WTC11 (cell line): Measurements from ENCODE around the gene GREB1. TPM values are rescaled to one million over a fixed set of nuclear protein-coding genes. Genes with fewer than 3 reads are reported as not detected.

Experiments
- ATAC-seq: fragments of 200-7000 bp; cut with Tn5 transposase; 2 replicates; pipeline ENCODE4 v1.10.0; 2021; ENCODE audit warnings: mild to moderate bottlenecking, moderate library complexity
- CTCF ChIA-PET: fragments of 300-600 bp; sonication (Branson Sonifier 250); formaldehyde crosslinking; loops from one replicate; lab custom pipeline; 2021; ENCODE audit warnings: antibody characterized with exemption; lab: Charles Lee
- POLR2A ChIA-PET: fragments of 350-600 bp; sonication (Branson Sonifier 250); formaldehyde crosslinking; loops from one replicate; lab custom pipeline; 2021; ENCODE audit warnings: antibody characterized with exemption; lab: Charles Lee
- DNase-seq: peaks from one replicate; pipeline ENCODE4 v3.0.0; 2021; ENCODE audit warnings: low spot score
- H3K27ac Mint-ChIP-seq: 2 replicates; pipeline ENCODE4 v1.8.0; 2021; ENCODE audit warnings: mixed read lengths
- H3K27me3 Mint-ChIP-seq: 2 replicates; pipeline ENCODE4 v1.8.0; 2021; ENCODE audit warnings: low read depth, mild to moderate bottlenecking, moderate library complexity, mixed read lengths
- H3K36me3 Mint-ChIP-seq: 2 replicates; pipeline ENCODE4 v1.8.0; 2021; ENCODE audit warnings: mixed read lengths
- H3K4me1 Mint-ChIP-seq: 2 replicates; pipeline ENCODE4 v1.8.0; 2022; ENCODE audit warnings: mixed read lengths
- H3K4me3 Mint-ChIP-seq: 2 replicates; pipeline ENCODE4 v1.8.0; 2021; ENCODE audit warnings: mild to moderate bottlenecking, moderate library complexity, mixed read lengths
- H3K9me3 Mint-ChIP-seq: 2 replicates; pipeline ENCODE4 v1.8.0; 2021; ENCODE audit warnings: mixed read lengths
- ATF1 ChIP-seq: sonication (generic); formaldehyde crosslinking; IDR thresholded peaks from 2 replicates; pipeline ENCODE4 v1.8.1; 2023; ENCODE audit warnings: mild to moderate bottlenecking, moderate library complexity, missing genetic modification reagents
- CBFB ChIP-seq: sonication (generic); formaldehyde crosslinking; IDR thresholded peaks from 2 replicates; pipeline ENCODE4 v1.8.1; 2022; ENCODE audit warnings: mild to moderate bottlenecking, low read depth, missing genetic modification reagents
- GTF2I ChIP-seq: fragments of 250-450 bp; sonication (Bioruptor Pico); conservative IDR thresholded peaks from 2 replicates; pipeline ENCODE4 v1.4.0; 2021; ENCODE audit warnings: mild to moderate bottlenecking
- HMGA2 ChIP-seq: fragments of 250-450 bp; sonication (Bioruptor Pico); IDR thresholded peaks from 2 replicates; pipeline ENCODE4 v1.4.0; 2021; ENCODE audit warnings: mild to moderate bottlenecking, moderate library complexity
- NR3C1 ChIP-seq: sonication (generic); formaldehyde crosslinking; conservative IDR thresholded peaks from 2 replicates; pipeline ENCODE4 v1.8.1; 2023; ENCODE audit warnings: low read depth, mild to moderate bottlenecking, missing genetic modification reagents
- ZNF317 ChIP-seq: sonication (generic); formaldehyde crosslinking; IDR thresholded peaks from 2 replicates; pipeline ENCODE4 v1.8.1; 2023; ENCODE audit warnings: low read depth, mild to moderate bottlenecking, moderate library complexity, missing genetic modification reagents, borderline replicate concordance
- ZNF396 ChIP-seq: fragments of 250-450 bp; sonication (Bioruptor Pico); IDR thresholded peaks from 2 replicates; pipeline ENCODE4 v1.8.0; 2021; ENCODE audit warnings: mild to moderate bottlenecking, moderate library complexity, borderline replicate concordance
- ZNF423 ChIP-seq: fragments of 250-450 bp; sonication (Bioruptor Pico); IDR thresholded peaks from 2 replicates; pipeline ENCODE4 v2.1.2; 2022; ENCODE audit warnings: mild to moderate bottlenecking, moderate library complexity
- ZNF671 ChIP-seq: fragments of 250-450 bp; sonication (Bioruptor Pico); IDR thresholded peaks from 2 replicates; pipeline ENCODE4 v1.8.0; 2021; ENCODE audit warnings: mild to moderate bottlenecking
- total RNA-seq: library from RNA; stranded (reverse); gene quantifications from 3 replicates; pipeline ENCODE4 v1.2.3, GENCODE V29; 2021
- TF ChIP-seq, protein P1 (sequence below): fragments of 250-450 bp; sonication (Bioruptor Pico); IDR thresholded peaks from 2 replicates; pipeline ENCODE4 v1.9.0; 2021; ENCODE audit warnings: moderate library complexity, mild to moderate bottlenecking, inconsistent platforms, borderline replicate concordance
- TF ChIP-seq, protein P2 (sequence below): fragments of 250-450 bp; sonication (Bioruptor Pico); IDR thresholded peaks from 2 replicates; pipeline ENCODE4 v1.9.0; 2021; ENCODE audit warnings: mild to moderate bottlenecking
- TF ChIP-seq, protein P3 (sequence below): fragments of 250-450 bp; sonication (Bioruptor Pico); conservative IDR thresholded peaks from 2 replicates; pipeline ENCODE4 v1.9.0; 2021; ENCODE audit warnings: mild to moderate bottlenecking
- TF ChIP-seq, protein P4 (sequence below): sonication (generic); formaldehyde crosslinking; IDR thresholded peaks from 2 replicates; pipeline ENCODE4 v1.8.1; 2022; ENCODE audit warnings: low read depth, mild to moderate bottlenecking, moderate library complexity, missing genetic modification reagents, borderline replicate concordance
- TF ChIP-seq, protein P5 (sequence below): sonication (generic); formaldehyde crosslinking; IDR thresholded peaks from 2 replicates; pipeline ENCODE4 v1.8.1; 2022; ENCODE audit warnings: mild to moderate bottlenecking, missing genetic modification reagents, moderate library complexity, borderline replicate concordance
- TF ChIP-seq, protein P6 (sequence below): sonication (generic); formaldehyde crosslinking; IDR thresholded peaks from 2 replicates; pipeline ENCODE4 v1.8.0; 2022; ENCODE audit warnings: mild to moderate bottlenecking, missing genetic modification reagents
- TF ChIP-seq, protein P7 (sequence below): sonication (generic); formaldehyde crosslinking; IDR thresholded peaks from 2 replicates; pipeline ENCODE4 v1.8.1; 2023; ENCODE audit warnings: mild to moderate bottlenecking, moderate library complexity, missing genetic modification reagents

The GREB1 gene
- total RNA-seq, 1 experiment from 2014 or later, result 35.7 TPM

DNA sequence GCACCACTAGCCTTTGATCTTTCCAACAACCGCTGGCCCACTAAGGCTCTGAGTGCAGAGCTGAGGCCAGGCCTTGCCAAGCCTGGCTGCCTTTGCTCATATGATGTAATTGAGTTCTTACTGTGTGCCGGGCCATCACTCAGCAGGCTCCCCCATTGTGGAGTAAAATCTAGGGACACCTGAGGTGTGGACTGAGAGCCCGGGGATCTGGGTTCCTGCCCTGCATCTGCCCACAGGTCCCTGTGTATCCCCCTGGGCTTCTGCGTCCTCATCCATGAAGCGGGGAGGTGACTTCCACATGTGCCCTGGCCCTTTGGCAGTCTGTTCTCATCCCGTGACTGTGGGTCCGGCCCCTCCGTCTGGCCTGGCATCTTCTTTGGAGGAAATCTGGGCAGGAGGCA lies 33.8 kb downstream of the GREB1 start:
- Mint-ChIP-seq H3K4me1 (peaks cover 14% of the 10 kb centered on the region), H3K27ac (no peak overlapping the region), H3K27me3 (no peaks in the 10 kb centered on the region), H3K4me3 (no peak overlapping the region), H3K36me3 (peaks cover 4% of the 10 kb centered on the region; the same call in 1 of the 2 replicates), H3K9me3 (no peaks in the 10 kb centered on the region)
- ATAC-seq (no peak), DNase-seq (no peak)
- ChIA-PET CTCF (interaction anchor here (1.4 to 2.1 kb wide), 2 partner anchors 15 to 435 kb away, joined by 3 to 9 read pairs; no protein-coding TSS in a partner anchor), POLR2A (no interaction called here)
- TF ChIP-seq, protein P1, sequence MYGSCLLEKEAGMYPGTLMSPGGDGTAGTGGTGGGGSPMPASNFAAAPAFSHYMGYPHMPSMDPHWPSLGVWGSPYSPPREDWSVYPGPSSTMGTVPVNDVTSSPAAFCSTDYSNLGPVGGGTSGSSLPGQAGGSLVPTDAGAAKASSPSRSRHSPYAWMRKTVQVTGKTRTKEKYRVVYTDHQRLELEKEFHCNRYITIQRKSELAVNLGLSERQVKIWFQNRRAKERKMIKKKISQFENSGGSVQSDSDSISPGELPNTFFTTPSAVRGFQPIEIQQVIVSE, result no peak
- TF ChIP-seq NR3C1 (CRISPR knock-in tag), result no peak

DNA sequence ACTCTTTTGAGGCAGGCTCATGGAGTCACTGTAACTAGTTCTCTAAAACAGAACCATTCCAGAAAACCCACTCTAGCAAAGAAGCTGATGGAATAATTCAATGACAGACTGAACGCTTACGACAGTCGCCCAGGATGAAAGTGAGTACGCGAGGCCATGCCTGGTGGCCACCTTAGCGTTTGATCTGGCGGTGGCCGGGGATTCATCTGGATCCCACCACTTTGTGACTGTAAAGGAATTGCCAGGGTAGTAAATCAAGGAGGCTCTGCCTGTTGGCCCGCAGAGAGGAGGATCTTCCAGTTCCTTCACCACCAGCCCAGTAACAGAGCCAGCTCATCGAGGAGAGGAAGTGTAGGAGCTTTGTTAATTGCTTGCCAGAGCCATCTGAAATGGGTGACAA lies 34.6 kb downstream of the GREB1 start:
- Mint-ChIP-seq H3K36me3 (peaks cover 4% of the 10 kb centered on the region; the same call in 1 of the 2 replicates), H3K27me3 (no peaks in the 10 kb centered on the region), H3K27ac (peak overlapping the region; percentile 26; the same call in 1 of the 2 replicates), H3K9me3 (no peaks in the 10 kb centered on the region), H3K4me3 (no peak overlapping the region), H3K4me1 (peaks cover 22% of the 10 kb centered on the region)
- TF ChIP-seq, protein P2, sequence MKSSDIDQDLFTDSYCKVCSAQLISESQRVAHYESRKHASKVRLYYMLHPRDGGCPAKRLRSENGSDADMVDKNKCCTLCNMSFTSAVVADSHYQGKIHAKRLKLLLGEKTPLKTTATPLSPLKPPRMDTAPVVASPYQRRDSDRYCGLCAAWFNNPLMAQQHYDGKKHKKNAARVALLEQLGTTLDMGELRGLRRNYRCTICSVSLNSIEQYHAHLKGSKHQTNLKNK (CRISPR knock-in tag), result no peak
- TF ChIP-seq, protein P3, sequence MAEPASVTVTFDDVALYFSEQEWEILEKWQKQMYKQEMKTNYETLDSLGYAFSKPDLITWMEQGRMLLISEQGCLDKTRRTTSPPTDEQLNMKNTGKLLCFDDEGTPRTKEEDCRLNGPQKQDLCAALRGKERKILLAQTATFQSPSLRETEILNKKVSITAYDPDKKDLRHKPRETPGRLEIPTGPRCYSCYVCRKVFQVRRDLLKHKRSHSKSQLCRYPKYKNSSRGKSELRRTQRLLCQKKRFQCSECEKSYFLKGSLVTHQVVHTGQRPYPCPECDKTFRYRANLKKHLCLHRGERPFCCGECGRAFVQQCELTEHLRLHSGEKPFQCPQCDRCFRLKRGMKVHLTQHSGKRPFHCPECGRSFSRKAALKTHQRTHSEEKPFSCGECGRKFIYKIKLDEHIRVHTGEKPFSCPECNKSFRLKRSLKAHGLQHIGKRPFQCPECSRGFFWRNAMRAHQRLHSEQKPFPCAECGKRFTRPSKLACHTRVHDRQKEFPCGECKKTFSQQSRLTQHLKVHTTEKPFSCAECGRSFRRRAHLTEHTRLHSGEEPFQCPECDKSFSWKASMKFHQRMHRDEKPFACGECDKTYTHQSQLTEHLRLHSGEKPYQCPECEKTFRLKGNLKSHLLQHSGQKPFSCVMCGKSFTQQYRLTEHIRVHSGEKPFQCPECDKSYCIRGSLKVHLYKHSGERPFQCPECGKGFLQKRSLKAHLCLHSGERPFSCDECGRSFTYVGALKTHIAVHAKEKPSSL, result no peak
- TF ChIP-seq, protein P4, sequence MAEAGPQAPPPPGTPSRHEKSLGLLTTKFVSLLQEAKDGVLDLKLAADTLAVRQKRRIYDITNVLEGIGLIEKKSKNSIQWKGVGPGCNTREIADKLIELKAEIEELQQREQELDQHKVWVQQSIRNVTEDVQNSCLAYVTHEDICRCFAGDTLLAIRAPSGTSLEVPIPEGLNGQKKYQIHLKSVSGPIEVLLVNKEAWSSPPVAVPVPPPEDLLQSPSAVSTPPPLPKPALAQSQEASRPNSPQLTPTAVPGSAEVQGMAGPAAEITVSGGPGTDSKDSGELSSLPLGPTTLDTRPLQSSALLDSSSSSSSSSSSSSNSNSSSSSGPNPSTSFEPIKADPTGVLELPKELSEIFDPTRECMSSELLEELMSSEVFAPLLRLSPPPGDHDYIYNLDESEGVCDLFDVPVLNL (CRISPR knock-in tag), result no peak
- TF ChIP-seq ZNF396, result no peak
- no peak for TF ChIP-seq GTF2I (CRISPR knock-in tag)
- TF ChIP-seq ZNF423 (CRISPR knock-in tag), result no peak
- TF ChIP-seq, protein P5, sequence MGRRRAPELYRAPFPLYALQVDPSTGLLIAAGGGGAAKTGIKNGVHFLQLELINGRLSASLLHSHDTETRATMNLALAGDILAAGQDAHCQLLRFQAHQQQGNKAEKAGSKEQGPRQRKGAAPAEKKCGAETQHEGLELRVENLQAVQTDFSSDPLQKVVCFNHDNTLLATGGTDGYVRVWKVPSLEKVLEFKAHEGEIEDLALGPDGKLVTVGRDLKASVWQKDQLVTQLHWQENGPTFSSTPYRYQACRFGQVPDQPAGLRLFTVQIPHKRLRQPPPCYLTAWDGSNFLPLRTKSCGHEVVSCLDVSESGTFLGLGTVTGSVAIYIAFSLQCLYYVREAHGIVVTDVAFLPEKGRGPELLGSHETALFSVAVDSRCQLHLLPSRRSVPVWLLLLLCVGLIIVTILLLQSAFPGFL, result no peak
- no peak for TF ChIP-seq HMGA2 (CRISPR knock-in tag)
- TF ChIP-seq ZNF317 (CRISPR knock-in tag), result no peak
- no peak for TF ChIP-seq ZNF671
- TF ChIP-seq, protein P6, sequence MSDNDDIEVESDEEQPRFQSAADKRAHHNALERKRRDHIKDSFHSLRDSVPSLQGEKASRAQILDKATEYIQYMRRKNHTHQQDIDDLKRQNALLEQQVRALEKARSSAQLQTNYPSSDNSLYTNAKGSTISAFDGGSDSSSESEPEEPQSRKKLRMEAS (CRISPR knock-in tag), result no peak
- TF ChIP-seq, protein P1, result no peak
- TF ChIP-seq, protein P7, sequence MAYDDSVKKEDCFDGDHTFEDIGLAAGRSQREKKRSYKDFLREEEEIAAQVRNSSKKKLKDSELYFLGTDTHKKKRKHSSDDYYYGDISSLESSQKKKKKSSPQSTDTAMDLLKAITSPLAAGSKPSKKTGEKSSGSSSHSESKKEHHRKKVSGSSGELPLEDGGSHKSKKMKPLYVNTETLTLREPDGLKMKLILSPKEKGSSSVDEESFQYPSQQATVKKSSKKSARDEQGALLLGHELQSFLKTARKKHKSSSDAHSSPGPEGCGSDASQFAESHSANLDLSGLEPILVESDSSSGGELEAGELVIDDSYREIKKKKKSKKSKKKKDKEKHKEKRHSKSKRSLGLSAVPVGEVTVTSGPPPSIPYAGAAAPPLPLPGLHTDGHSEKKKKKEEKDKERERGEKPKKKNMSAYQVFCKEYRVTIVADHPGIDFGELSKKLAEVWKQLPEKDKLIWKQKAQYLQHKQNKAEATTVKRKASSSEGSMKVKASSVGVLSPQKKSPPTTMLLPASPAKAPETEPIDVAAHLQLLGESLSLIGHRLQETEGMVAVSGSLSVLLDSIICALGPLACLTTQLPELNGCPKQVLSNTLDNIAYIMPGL (CRISPR knock-in tag), result no peak
- TF ChIP-seq CBFB (CRISPR knock-in tag), result no peak
- TF ChIP-seq ATF1, result no peak
- CTCF ChIA-PET, result interaction anchor here (0.7 to 2.1 kb wide), 3 partner anchors 14 to 436 kb away, joined by 3 to 9 read pairs (median 3); no protein-coding TSS in a partner anchor
- POLR2A ChIA-PET, result no interaction called here
- ATAC-seq (no peak), DNase-seq (no peak)
